Right lobe of liver (tissue), 4 donors: Measurements from ENCODE around the gene LYST.

Source experiments
- POLR2A ChIP-seq: fragments of 450-650 bp; IDR thresholded peaks from one replicate; pipeline ENCODE4 v1.6.1; 2017; ENCODE audit warnings: antibody characterized with exemption, mild to moderate bottlenecking
- TF ChIP-seq, protein P1 (sequence below), 4 donors: fragments of 200-600 bp in 3 of 4; fragments of 450-650 bp in 1 of 4; IDR thresholded peaks; one replicate each; pipeline versions ENCODE4 v1.5.1 to v1.8.0; 2016 to 2022; ENCODE audit warnings: antibody characterized with exemption in 4 of 4, mild to moderate bottlenecking in 2 of 4
- donor health status: DM: no; HTN: no; CAD: no.
- donor health status: DM: no; HTN: no; CAD: no.
- donor health status: DM: no; HTN: yes; CAD: no.

DNA sequence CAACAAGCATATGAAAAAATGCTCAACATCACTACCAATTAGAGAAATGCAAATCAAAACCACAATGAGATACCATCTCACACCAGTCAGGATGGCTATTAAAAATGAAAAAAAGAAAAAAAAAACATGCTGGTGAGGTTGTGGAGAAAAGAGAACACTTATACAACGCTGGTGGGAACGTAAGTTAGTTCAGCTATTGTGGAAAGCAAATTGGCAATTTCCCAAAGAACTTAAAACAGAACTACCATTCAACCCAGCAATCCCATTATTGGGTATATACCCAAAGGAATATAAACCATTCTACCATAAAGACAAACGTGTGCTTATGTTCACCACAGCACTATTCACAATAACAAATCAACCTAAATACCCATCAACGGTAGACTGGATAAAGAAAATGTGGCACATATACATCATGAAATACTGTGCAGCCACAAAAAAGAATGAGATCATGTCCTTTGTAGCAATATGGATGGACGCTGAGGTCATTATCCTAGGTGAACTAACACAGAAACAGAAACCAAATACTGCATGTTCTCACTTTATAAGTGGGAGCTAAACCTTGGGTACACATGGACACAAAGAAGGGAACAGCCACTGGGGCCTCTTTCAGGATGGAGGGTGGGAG is 49.5 kb downstream of the LYST start:
- TF ChIP-seq, protein P1, sequence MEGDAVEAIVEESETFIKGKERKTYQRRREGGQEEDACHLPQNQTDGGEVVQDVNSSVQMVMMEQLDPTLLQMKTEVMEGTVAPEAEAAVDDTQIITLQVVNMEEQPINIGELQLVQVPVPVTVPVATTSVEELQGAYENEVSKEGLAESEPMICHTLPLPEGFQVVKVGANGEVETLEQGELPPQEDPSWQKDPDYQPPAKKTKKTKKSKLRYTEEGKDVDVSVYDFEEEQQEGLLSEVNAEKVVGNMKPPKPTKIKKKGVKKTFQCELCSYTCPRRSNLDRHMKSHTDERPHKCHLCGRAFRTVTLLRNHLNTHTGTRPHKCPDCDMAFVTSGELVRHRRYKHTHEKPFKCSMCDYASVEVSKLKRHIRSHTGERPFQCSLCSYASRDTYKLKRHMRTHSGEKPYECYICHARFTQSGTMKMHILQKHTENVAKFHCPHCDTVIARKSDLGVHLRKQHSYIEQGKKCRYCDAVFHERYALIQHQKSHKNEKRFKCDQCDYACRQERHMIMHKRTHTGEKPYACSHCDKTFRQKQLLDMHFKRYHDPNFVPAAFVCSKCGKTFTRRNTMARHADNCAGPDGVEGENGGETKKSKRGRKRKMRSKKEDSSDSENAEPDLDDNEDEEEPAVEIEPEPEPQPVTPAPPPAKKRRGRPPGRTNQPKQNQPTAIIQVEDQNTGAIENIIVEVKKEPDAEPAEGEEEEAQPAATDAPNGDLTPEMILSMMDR (IDR thresholded peaks at IDR 0.05): no peak
- no peak for TF ChIP-seq POLR2A
